ENCODE measurements around the gene ZNF232.
"Not testable (repeated sequence)": the region's sequence is repeated elsewhere in the genome, so short reads cannot be mapped to it uniquely, and the experiment has no call there.

Gene ZNF232

DNA sequence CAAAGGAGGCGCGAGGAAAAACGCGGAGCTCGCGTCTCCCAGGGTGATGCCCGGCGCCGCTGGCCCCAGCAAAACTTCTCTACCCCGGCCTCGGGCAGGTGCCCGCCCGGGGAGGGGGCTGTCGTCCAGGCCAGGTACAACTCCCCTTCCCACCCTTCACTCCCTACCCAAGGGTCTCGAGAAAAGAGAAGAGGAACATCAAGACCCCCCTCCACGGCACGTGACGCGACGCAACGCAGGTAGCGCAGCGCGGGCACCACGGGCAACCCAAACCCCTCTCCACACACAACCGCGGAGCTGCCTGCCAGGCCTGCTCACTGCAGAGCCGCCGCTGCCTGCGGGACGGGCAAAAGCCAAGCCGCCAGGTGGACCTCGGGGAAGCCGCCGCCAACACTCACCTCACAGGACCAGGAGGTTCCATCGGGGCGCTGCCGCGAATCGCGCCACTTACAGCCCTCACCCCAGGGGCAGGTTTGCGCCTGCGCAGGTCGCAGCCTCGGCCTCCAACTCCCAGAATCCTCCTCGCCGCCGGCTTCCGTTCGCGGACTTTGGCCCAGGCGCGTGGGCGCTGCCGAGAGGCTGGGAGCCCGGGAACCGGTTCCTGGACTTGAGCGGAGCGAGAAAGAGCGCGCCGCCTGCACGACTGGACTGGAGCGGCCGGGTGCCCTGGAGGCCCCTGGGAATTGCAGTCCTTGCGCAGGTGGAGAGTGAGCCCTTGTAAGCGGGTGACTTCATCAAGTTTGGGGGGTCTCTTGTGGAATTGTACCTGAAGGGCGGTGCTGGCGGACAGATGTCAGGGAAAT lies at the start of gene ZNF232:
ZNF232 (minus strand) TSS at position 477 of the 803 bp plus-strand sequence; CDS start at position 421, 56 bp downstream.
- TF ChIP-seq JUND (IDR thresholded peaks at IDR 0.05; ENCODE audit: low read depth): no peak
- DNase-seq (ENCODE audit: low read depth in 1 of 2, low spot score in 1 of 2): peak; percentile 85 to 96
- in situ Hi-C loops (cut with HindIII; ENCODE audit: low pct_unique_long_range_greater_than_20kb, low sequenced_read_pairs): no loop called here

DNA sequence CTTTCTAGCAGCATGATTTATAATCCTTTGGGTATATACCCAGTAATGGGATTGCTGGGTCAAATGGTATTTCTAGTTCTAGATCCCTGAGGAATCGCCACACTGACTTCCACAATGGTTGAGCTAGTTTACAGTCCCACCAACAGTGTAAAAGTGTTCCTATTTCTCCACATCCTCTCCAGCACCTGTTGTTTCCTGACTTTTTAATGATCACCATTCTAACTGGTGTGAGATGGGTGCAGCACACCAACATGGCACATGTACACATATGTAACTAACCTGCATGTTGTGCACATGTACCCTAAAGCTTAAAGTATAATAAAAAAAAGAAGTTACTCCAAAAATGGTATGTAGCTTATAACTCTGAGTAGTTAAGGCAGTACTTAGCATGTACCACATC lies 49.0 kb upstream of the ZNF232 start:
- in situ Hi-C loops (cut with HindIII; ENCODE audit: low pct_unique_long_range_greater_than_20kb, low sequenced_read_pairs); DNase-seq (ENCODE audit: low read depth in 1 of 2, low spot score in 1 of 2): not testable (repeated sequence)

- DNase-seq (ENCODE audit: low read depth in 1 of 2, low spot score in 1 of 2); in situ Hi-C loops (cut with HindIII; ENCODE audit: low pct_unique_long_range_greater_than_20kb, low sequenced_read_pairs): not testable (repeated sequence)
Measured at GRCh38 chr17:5146122-5146521, 34.4 kb upstream of the ZNF232 start.

- in situ Hi-C loops (cut with HindIII; ENCODE audit: low pct_unique_long_range_greater_than_20kb, low sequenced_read_pairs); DNase-seq (ENCODE audit: low read depth in 1 of 2, low spot score in 1 of 2): not testable (repeated sequence)
Measured at GRCh38 chr17:5142877-5143276, 31.2 kb upstream of the ZNF232 start.

GRCh38 chr17:5139458-5139732 lies 27.7 kb upstream of the ZNF232 start:
- no peak for TF ChIP-seq JUND (IDR thresholded peaks at IDR 0.05; ENCODE audit: low read depth)
- in situ Hi-C loops (cut with HindIII; ENCODE audit: low pct_unique_long_range_greater_than_20kb, low sequenced_read_pairs): no loop called here

DNA sequence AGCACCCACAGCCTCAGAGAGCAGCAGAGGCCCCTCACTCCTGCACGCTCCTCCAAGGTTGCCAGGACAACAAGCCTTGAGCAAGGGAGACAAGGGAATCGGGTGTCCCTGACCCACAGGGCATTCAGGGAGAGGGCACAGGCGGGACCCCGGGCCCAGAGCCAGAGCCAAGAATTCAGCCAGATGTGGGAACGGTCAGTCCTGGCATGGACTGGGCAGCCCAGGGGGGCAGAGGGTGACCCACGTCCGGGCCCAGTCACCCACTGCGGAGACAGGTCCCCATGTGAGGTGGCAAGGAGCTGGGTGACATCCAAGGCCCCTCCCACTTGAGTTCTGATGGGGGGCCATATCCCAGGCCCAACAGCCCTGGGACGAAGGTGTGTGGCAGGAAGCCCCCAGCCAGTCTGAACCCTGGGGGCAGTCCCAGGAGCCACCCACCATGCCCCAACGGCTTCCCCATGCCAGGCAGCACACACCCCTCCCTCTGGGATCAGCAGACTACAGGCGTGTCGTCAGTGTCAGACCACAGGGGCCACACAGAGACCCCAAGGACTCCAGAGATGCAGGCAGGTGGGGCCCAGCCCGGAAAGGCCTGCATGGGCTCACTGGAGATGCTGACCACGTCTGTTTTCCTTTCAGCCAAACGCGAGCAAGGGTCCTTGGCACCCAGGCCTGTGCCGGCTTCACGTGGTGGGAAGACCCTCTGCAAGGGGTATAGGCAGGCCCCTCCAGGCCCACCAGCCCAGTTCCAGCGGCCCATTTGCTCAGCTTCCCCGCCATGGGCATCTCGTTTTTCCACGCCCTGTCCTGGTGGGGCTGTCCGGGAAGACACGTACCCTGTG lies 27.2 kb upstream of the ZNF232 start:
- TF ChIP-seq JUND (IDR thresholded peaks at IDR 0.05; ENCODE audit: low read depth): no peak
- in situ Hi-C loops (cut with HindIII; ENCODE audit: low pct_unique_long_range_greater_than_20kb, low sequenced_read_pairs): no loop called here
- DNase-seq (ENCODE audit: low read depth in 1 of 2, low spot score in 1 of 2): no peak

More at GRCh38 chr17:5139458-5139732, 27.7 kb upstream of the ZNF232 start:
- no peak for DNase-seq (ENCODE audit: low read depth in 1 of 2, low spot score in 1 of 2)

DNA sequence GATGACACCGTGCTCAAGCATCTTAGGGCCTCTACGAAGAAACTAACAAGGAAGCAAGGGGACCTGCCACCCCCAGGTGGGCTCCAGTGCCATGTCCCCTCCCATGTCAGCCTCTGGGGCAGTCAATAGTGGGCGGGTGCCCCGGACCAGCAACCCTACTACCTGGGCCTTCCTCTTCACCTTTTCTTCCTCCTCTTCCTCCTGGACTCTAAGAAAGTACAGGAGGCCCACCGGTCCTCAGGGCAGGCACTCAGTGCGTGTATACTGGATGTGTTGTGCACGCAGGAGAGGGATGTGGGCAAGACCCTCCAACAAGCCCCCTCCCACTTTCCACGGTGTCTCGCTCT lies 26.5 kb upstream of the ZNF232 start:
- in situ Hi-C loops (cut with HindIII; ENCODE audit: low pct_unique_long_range_greater_than_20kb, low sequenced_read_pairs): not testable (repeated sequence)

DNA sequence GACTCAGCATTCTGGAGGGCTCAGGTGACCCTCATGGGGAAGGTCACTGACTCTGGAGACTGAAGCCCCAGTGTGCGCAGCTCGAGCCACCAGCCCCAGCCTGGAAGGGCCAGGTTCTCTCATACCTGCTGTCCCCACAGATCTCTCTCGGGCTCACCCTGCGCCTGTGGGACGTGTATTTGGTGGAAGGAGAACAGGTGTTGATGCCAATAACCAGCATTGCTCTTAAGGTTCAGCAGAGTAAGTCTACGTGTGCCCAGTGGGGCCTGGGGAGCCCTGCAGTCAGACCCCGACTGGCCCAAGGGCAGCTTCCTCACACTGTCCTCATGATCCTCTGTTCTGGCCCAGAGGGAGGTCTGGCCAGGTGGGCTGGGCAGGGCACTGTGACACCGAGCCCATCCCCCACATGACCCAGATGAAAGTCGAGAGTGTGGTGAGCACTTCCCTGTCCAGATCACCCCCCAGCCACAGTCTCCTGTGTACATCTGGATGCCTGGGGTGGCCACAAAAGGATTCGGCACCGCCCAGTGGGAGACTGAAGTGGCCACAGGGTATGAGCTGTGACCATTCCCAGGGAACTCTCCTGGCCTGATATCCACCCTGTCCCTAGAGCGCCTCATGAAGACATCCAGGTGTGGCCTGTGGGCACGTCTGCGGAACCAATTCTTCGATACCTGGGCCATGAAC lies 26.0 kb upstream of the ZNF232 start:
- DNase-seq (ENCODE audit: low read depth in 1 of 2, low spot score in 1 of 2); in situ Hi-C loops (cut with HindIII; ENCODE audit: low pct_unique_long_range_greater_than_20kb, low sequenced_read_pairs): not testable (repeated sequence)

More for the DNA sequence above, 26.5 kb upstream of the ZNF232 start:
- DNase-seq (ENCODE audit: low read depth in 1 of 2, low spot score in 1 of 2): not testable (repeated sequence)

GRCh38 chr17:5136580-5137412 lies 25.1 kb upstream of the ZNF232 start:
- DNase-seq (ENCODE audit: low read depth in 1 of 2, low spot score in 1 of 2); in situ Hi-C loops (cut with HindIII; ENCODE audit: low pct_unique_long_range_greater_than_20kb, low sequenced_read_pairs): not testable (repeated sequence)

DNA sequence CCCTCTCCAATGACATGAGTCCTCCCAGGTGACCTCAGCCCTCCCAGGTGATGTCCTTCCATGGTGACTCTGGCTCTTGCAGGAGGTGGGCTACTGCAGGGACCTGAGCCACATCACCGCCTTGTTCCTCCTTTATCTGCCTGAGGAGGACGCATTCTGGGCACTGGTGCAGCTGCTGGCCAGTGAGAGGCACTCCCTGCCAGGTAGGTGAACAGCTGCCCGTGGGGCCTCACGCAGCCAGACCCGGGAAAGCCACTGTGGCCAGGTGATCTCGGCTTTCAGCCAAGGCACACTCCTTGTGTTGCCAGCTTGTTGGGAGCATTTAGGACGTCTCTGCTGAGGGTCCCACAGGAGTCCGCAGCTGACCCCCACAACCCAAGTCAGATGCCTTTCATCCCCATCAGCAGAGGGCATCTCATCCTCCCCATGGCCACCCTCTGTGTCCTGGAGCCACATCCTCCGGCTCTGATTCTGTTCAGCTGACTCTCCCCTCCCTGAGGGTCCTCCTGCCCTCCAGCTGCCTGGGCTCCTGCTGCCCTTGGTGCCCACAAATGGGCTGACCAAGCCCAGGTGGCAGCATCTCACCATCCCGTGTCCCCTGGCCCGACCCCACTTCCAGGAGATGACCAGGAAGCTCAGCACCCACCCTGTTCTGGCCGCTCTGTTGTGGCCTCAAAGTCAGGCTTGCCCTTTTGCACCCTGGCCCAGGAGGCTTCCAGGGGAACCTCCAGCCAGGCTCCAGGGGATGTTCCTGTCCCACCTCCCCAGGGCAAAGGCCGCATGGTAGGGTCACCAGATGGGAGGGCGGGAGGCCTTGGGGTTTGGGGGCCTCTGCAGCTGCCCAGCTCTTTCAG lies 24.3 kb upstream of the ZNF232 start:
- in situ Hi-C loops (cut with HindIII; ENCODE audit: low pct_unique_long_range_greater_than_20kb, low sequenced_read_pairs): no loop called here
- TF ChIP-seq JUND (IDR thresholded peaks at IDR 0.05; ENCODE audit: low read depth): no peak
- DNase-seq (ENCODE audit: low read depth in 1 of 2, low spot score in 1 of 2): no peak

GRCh38 chr17:5135131-5135712 lies 23.5 kb upstream of the ZNF232 start:
- not testable (repeated sequence) for DNase-seq (ENCODE audit: low read depth in 1 of 2, low spot score in 1 of 2)

GRCh38 chr17:5134571-5134970 lies 22.9 kb upstream of the ZNF232 start:
- in situ Hi-C loops (cut with HindIII; ENCODE audit: low pct_unique_long_range_greater_than_20kb, low sequenced_read_pairs); DNase-seq (ENCODE audit: low read depth in 1 of 2, low spot score in 1 of 2): not testable (repeated sequence)

More at GRCh38 chr17:5135131-5135712, 23.5 kb upstream of the ZNF232 start:
- in situ Hi-C loops (cut with HindIII; ENCODE audit: low pct_unique_long_range_greater_than_20kb, low sequenced_read_pairs): not testable (repeated sequence)

DNA sequence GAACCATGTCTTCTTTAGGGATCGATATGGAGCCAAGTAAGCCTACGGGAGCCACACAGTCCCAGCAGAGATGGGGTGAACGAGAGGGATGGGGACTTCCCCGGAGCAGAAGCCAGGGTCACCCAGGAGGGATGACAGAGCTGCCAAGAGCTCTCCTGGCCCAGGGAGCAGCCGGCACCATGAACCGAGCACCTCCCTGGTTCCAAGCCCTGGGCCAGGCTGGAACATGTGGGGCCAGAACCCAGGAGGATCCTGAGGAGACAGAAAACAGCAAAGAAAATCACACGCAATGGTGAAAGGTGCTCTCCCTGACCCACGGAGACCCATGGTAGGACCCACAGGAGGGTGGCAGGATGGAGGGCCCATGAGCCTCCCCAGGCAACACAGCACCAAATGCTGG lies 22.3 kb upstream of the ZNF232 start:
- DNase-seq (ENCODE audit: low read depth in 1 of 2, low spot score in 1 of 2); in situ Hi-C loops (cut with HindIII; ENCODE audit: low pct_unique_long_range_greater_than_20kb, low sequenced_read_pairs): not testable (repeated sequence)
